PFSK-1 (cell line): ENCODE data around the gene CHL1.

Source experiments
- FOXP2 ChIP-seq: optimal IDR thresholded peaks from 2 replicates; pipeline ENCODE3; 2011; ENCODE audit warnings: borderline replicate concordance, control low read depth, inconsistent platforms; ENCODE audit not compliant: insufficient read depth; ENCODE audit errors: extremely low read length, extremely low read depth
- POLR2AphosphoS5 ChIP-seq: IDR thresholded peaks from 2 replicates; pipeline ENCODE4 v1.6.1; 2012; ENCODE audit warnings: low read depth, mild to moderate bottlenecking, control low read depth, low read length, moderate library complexity
- SIN3A ChIP-seq: IDR thresholded peaks from 2 replicates; pipeline ENCODE4 v1.6.1; 2012; ENCODE audit warnings: mild to moderate bottlenecking, low read length, moderate library complexity, borderline replicate concordance; ENCODE audit not compliant: insufficient read depth
- TAF1 ChIP-seq: IDR thresholded peaks from 2 replicates; pipeline ENCODE4 v1.6.1; 2012; ENCODE audit warnings: low read length, control low read depth, borderline replicate concordance; ENCODE audit not compliant: insufficient read depth
- TF ChIP-seq, protein P1 (sequence below), 2 experiments: IDR thresholded peaks; 2 replicates each; pipeline versions ENCODE4 v1.6.1 to v1.8.0; 2011 to 2012; ENCODE audit warnings: low read depth in 2 of 2, low read length in 2 of 2, control low read depth in 1 of 2, inconsistent platforms in 1 of 2, mild to moderate bottlenecking in 1 of 2, moderate library complexity in 1 of 2; ENCODE audit not compliant: insufficient read depth in 1 of 2

DNA sequence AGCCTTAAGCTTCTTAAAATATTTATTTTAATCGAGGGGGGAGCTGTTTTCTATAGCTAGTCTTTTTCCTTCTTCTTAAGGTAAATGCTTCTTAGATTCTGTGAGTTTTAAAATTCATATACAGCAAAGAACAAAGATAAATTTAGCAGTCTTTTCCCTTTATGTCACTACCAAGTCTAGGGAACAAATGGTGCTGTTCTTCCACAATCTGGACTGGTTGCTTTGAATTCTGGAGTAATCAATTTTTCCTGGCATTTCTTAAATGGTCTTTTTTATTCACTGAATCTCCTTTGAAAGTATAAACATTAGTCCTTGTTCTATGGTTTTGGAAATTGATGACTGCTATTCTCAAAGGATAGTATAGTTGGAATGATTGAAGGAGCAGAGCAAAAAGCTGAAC is 82.8 kb downstream of the CHL1 start:
- TF ChIP-seq POLR2AphosphoS5 (no peak), SIN3A (no peak), FOXP2 (no peak), TAF1 (no peak)
- TF ChIP-seq, protein P1, sequence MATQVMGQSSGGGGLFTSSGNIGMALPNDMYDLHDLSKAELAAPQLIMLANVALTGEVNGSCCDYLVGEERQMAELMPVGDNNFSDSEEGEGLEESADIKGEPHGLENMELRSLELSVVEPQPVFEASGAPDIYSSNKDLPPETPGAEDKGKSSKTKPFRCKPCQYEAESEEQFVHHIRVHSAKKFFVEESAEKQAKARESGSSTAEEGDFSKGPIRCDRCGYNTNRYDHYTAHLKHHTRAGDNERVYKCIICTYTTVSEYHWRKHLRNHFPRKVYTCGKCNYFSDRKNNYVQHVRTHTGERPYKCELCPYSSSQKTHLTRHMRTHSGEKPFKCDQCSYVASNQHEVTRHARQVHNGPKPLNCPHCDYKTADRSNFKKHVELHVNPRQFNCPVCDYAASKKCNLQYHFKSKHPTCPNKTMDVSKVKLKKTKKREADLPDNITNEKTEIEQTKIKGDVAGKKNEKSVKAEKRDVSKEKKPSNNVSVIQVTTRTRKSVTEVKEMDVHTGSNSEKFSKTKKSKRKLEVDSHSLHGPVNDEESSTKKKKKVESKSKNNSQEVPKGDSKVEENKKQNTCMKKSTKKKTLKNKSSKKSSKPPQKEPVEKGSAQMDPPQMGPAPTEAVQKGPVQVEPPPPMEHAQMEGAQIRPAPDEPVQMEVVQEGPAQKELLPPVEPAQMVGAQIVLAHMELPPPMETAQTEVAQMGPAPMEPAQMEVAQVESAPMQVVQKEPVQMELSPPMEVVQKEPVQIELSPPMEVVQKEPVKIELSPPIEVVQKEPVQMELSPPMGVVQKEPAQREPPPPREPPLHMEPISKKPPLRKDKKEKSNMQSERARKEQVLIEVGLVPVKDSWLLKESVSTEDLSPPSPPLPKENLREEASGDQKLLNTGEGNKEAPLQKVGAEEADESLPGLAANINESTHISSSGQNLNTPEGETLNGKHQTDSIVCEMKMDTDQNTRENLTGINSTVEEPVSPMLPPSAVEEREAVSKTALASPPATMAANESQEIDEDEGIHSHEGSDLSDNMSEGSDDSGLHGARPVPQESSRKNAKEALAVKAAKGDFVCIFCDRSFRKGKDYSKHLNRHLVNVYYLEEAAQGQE (IDR thresholded peaks at IDR 0.05; ENCODE audit: insufficient read depth in 1 of 2, low read depth in 2 of 2, low read length in 2 of 2) = no peak
